Ishikawa (cell line): Measurements from ENCODE around the gene WWOX.

Experiments
- CEBPB ChIP-seq: IDR thresholded peaks from 2 replicates; pipeline ENCODE4 v1.6.1; 2012
- CREB1 ChIP-seq: IDR thresholded peaks from 2 replicates; pipeline ENCODE4 v1.6.1; 2012; ENCODE audit warnings: low read depth
- EGR1 ChIP-seq: IDR thresholded peaks from 2 replicates; pipeline ENCODE4 v1.6.1; 2012
- EP300 ChIP-seq: IDR thresholded peaks from 2 replicates; pipeline ENCODE4 v1.6.1; 2012; ENCODE audit warnings: borderline replicate concordance
- NFIC ChIP-seq: IDR thresholded peaks from 2 replicates; pipeline ENCODE4 v1.6.1; 2012
- RAD21 ChIP-seq: IDR thresholded peaks from 2 replicates; pipeline ENCODE4 v1.6.1; 2012; ENCODE audit warnings: low read depth
- REST ChIP-seq: IDR thresholded peaks from 2 replicates; pipeline ENCODE4 v1.6.1; 2012; ENCODE audit warnings: low read depth, mild to moderate bottlenecking
- TAF1 ChIP-seq: IDR thresholded peaks from 2 replicates; pipeline ENCODE4 v1.6.1; 2012; ENCODE audit warnings: low read depth, mild to moderate bottlenecking
- TCF12 ChIP-seq: IDR thresholded peaks from 2 replicates; pipeline ENCODE4 v1.6.1; 2012; ENCODE audit warnings: low read depth
- USF1 ChIP-seq: IDR thresholded peaks from 2 replicates; pipeline ENCODE4 v1.6.1; 2012
- YY1 ChIP-seq: IDR thresholded peaks from 2 replicates; pipeline ENCODE4 v1.6.1; 2012; ENCODE audit warnings: low read depth
- ZBTB7A ChIP-seq: IDR thresholded peaks from 2 replicates; pipeline ENCODE4 v1.6.1; 2012; ENCODE audit warnings: low read depth

- TF ChIP-seq ZBTB7A (no peak), TAF1 (no peak), TCF12 (no peak), EP300 (no peak), USF1 (no peak), CREB1 (no peak), NFIC (no peak), REST (no peak), YY1 (no peak), EGR1 (no peak), RAD21 (no peak), CEBPB (no peak)
These were observed 1056.5 kb downstream of the WWOX start for GRCh38 chr16:79155904-79156303.
